HEK293 (cell line): ENCODE data around the gene ATP2B3.

Experiments
- EGR2 ChIP-seq: fragments of 450-650 bp; formaldehyde crosslinking; IDR thresholded peaks from 2 replicates; pipeline ENCODE4 v1.5.1; 2016; ENCODE audit warnings: low read depth, missing biosample characterization, missing genetic modification characterization
- KLF16 ChIP-seq: fragments of 450-650 bp; formaldehyde crosslinking; IDR thresholded peaks from 2 replicates; pipeline ENCODE4 v1.5.1; 2017; ENCODE audit warnings: missing biosample characterization, missing genetic modification characterization
- MZF1 ChIP-seq: fragments of 450-650 bp; formaldehyde crosslinking; IDR thresholded peaks from 2 replicates; pipeline ENCODE4 v1.5.1; 2017; ENCODE audit warnings: missing biosample characterization, missing genetic modification characterization, borderline replicate concordance
- YY1 ChIP-seq: fragments of 450-650 bp; formaldehyde crosslinking; IDR thresholded peaks from 2 replicates; pipeline ENCODE4 v1.5.1; 2018; ENCODE audit warnings: missing biosample characterization, missing genetic modification characterization
- ZNF202 ChIP-seq: fragments of 450-650 bp; formaldehyde crosslinking; IDR thresholded peaks from 2 replicates; pipeline ENCODE4 v1.5.1; 2016; ENCODE audit warnings: missing biosample characterization, missing genetic modification characterization, borderline replicate concordance
- ZNF366 ChIP-seq: fragments of 450-650 bp; formaldehyde crosslinking; conservative IDR thresholded peaks from 2 replicates; pipeline ENCODE4 v1.5.1; 2016; ENCODE audit warnings: missing biosample characterization, missing genetic modification characterization
- TF ChIP-seq, protein P1 (sequence below): fragments of 450-650 bp; formaldehyde crosslinking; IDR thresholded peaks from 2 replicates; pipeline ENCODE4 v1.5.1; 2016; ENCODE audit warnings: missing biosample characterization, missing genetic modification characterization
- TF ChIP-seq, protein P2 (sequence below): fragments of 450-650 bp; formaldehyde crosslinking; IDR thresholded peaks from 2 replicates; pipeline ENCODE4 v1.5.1; 2016; ENCODE audit warnings: missing biosample characterization, missing genetic modification characterization, borderline replicate concordance
- TF ChIP-seq, protein P3 (sequence below): fragments of 450-650 bp; formaldehyde crosslinking; IDR thresholded peaks from 2 replicates; pipeline ENCODE4 v1.5.1; 2016; ENCODE audit warnings: missing biosample characterization, missing genetic modification characterization

DNA sequence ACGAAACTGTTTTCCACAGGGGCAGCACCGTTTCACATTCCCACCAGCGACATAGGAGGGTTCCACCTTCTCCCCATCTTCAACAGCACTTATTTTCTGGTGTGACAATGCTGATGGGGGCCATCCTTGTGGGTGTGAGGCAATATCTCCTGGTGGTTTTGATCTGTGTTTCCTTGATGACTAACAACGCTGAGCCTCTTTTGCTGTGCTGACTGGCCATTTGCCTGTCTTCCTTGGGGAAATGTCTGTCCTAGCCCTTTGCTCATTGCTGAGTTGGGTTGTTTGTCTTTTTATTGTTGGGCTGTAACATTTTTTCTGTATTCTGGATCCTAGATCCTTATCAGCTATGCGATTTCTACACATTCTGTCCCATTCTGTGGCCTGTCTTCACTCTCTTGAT lies 33.7 kb downstream of the ATP2B3 start:
- TF ChIP-seq MZF1 (no peak), EGR2 (tag by site-specific recombination) (no peak), ZNF366 (tag by site-specific recombination) (no peak), ZNF202 (tag by site-specific recombination) (no peak), YY1 (tag by site-specific recombination) (no peak), KLF16 (no peak)
- TF ChIP-seq, protein P1, sequence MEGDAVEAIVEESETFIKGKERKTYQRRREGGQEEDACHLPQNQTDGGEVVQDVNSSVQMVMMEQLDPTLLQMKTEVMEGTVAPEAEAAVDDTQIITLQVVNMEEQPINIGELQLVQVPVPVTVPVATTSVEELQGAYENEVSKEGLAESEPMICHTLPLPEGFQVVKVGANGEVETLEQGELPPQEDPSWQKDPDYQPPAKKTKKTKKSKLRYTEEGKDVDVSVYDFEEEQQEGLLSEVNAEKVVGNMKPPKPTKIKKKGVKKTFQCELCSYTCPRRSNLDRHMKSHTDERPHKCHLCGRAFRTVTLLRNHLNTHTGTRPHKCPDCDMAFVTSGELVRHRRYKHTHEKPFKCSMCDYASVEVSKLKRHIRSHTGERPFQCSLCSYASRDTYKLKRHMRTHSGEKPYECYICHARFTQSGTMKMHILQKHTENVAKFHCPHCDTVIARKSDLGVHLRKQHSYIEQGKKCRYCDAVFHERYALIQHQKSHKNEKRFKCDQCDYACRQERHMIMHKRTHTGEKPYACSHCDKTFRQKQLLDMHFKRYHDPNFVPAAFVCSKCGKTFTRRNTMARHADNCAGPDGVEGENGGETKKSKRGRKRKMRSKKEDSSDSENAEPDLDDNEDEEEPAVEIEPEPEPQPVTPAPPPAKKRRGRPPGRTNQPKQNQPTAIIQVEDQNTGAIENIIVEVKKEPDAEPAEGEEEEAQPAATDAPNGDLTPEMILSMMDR (tag by site-specific recombination): no peak
- TF ChIP-seq, protein P2, sequence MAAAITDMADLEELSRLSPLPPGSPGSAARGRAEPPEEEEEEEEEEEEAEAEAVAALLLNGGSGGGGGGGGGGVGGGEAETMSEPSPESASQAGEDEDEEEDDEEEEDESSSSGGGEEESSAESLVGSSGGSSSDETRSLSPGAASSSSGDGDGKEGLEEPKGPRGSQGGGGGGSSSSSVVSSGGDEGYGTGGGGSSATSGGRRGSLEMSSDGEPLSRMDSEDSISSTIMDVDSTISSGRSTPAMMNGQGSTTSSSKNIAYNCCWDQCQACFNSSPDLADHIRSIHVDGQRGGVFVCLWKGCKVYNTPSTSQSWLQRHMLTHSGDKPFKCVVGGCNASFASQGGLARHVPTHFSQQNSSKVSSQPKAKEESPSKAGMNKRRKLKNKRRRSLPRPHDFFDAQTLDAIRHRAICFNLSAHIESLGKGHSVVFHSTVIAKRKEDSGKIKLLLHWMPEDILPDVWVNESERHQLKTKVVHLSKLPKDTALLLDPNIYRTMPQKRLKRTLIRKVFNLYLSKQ (tag by site-specific recombination): no peak
- TF ChIP-seq, protein P3, sequence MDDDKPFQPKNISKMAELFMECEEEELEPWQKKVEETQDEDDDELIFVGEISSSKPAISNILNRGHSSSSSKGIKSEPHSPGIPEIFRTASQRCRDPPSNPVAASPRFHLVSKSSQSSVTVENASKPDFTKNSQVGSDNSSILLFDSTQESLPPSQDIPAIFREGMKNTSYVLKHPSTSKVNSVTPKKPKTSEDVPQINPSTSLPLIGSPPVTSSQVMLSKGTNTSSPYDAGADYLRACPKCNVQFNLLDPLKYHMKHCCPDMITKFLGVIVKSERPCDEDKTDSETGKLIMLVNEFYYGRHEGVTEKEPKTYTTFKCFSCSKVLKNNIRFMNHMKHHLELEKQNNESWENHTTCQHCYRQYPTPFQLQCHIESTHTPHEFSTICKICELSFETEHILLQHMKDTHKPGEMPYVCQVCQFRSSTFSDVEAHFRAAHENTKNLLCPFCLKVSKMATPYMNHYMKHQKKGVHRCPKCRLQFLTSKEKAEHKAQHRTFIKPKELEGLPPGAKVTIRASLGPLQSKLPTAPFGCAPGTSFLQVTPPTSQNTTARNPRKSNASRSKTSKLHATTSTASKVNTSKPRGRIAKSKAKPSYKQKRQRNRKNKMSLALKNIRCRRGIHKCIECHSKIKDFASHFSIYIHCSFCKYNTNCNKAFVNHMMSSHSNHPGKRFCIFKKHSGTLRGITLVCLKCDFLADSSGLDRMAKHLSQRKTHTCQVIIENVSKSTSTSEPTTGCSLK (tag by site-specific recombination): no peak
